HG03442 (cell line): ENCODE data around the gene TBCCD1.
"Not testable (repeated sequence)": the region's sequence is repeated elsewhere in the genome, so short reads cannot be mapped to it uniquely, and the experiment has no call there.

Experiments
- ATAC-seq: cut with Tn5 transposase; IDR thresholded peaks from one replicate; pipeline ENCODE4 v1.9.1; 2021; ENCODE audit warnings: mild to moderate bottlenecking, moderate library complexity; ENCODE audit not compliant: unreplicated experiment

The TBCCD1 gene

GRCh38 chr3:186498022-186498421, 69.1 kb downstream of the TBCCD1 start:
- ATAC-seq: not testable (repeated sequence)

DNA sequence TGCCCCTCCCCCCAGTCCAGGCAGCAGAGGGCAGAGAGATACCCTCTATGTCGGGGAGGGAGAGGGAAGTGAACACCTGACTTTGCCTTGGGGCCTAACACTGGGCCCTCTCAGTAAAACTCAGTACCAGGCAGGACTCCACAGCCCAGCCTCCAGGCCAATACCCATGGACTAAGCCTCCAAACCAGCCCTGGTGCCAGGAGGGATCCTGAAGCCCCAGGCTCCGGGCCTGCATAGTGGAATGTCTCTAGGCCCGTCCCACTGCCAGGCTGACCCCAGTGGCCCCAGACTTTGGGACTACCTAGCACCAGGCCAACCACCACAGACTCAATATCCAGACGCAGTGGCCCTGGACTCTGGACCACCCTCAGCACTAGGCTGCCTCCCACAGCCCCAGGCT, 69.5 kb downstream of the TBCCD1 start:
- ATAC-seq: no peak

- no peak for ATAC-seq
Observed at GRCh38 chr3:186496635-186497034, 70.5 kb downstream of the TBCCD1 start.
